GM18867 (cell line): ENCODE measurements around the gene DCTN3.

Experiments
- ATAC-seq: cut with Tn5 transposase; IDR thresholded peaks from one replicate; pipeline ENCODE4 v1.9.1; 2021; ENCODE audit warnings: mild to moderate bottlenecking, moderate library complexity; ENCODE audit not compliant: unreplicated experiment

DCTN3 gene

DNA sequence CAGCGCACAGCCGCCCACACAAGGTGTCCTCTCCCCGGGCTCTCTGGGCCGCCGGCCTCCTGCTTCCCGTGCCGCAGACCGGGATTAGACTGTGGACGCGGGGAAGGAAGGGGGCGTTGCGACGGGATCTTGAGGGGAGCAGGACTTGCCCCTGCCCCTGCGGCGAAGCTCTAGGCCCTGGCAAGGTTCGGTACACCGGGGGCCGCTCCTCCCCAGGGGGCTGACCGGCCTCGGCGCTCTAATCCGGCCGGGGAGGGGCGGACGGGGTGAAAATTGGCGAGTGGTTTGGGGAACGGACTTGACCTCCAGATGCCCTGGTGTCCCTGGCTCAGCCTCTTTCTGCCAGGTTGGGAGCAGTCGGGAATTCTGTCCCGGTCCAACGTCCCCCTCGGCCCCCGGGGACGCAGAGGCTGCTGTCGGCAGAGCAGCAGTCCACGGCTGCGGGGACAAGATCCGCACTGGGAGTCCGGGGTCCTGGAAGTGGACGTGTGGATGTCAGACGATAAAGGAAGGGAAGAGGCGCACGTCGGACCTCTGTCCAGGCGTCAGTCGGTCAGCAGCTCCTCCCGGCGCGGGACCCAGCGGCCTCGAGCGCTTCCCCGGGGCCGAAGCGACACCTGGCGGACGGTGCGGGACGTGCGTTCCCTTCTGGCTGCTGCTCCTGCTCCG, 28.9 kb downstream of the DCTN3 start:
- no peak for ATAC-seq

DNA sequence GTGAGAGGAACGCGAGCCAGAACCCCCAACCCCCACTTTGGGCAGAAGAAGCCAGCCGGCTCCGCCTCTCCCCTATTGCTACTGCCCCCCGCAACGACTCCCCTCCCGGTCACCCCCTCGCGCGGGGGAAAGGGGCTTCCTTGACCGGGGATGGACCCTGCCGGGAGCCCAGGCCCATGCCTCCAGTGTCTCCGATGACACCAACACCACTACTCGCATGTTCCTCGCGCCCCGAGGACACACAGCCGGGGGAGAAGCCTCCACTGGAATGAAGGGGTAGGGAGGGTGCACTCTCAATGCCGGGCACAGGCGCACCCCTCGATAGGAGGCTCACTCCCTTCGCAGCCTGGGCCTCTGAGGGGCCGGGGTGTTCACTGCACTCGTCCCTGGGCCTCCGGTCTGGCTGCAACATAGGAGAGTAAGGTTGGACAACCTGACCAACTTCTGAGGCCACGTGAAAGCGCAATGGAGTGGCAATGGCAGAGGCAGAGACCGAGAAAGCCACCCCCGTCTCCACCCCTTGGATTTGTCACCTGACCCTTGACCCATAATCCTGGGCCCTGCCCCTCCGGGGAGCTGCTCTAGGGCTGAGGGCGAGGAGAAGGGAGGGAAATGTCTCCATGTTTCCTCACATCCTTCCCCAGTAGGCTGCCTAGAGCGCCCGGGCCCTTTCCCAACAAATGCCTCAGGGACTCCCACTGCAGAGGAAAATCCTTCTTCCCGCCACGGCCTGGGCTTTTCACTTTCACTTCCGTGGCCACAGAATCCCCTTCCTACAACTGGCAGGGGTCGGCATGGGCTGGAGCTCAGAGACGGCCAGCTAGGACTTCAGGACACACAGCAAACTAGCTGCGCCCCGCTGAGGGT, 29.7 kb downstream of the DCTN3 start:
- ATAC-seq, result no peak

DNA sequence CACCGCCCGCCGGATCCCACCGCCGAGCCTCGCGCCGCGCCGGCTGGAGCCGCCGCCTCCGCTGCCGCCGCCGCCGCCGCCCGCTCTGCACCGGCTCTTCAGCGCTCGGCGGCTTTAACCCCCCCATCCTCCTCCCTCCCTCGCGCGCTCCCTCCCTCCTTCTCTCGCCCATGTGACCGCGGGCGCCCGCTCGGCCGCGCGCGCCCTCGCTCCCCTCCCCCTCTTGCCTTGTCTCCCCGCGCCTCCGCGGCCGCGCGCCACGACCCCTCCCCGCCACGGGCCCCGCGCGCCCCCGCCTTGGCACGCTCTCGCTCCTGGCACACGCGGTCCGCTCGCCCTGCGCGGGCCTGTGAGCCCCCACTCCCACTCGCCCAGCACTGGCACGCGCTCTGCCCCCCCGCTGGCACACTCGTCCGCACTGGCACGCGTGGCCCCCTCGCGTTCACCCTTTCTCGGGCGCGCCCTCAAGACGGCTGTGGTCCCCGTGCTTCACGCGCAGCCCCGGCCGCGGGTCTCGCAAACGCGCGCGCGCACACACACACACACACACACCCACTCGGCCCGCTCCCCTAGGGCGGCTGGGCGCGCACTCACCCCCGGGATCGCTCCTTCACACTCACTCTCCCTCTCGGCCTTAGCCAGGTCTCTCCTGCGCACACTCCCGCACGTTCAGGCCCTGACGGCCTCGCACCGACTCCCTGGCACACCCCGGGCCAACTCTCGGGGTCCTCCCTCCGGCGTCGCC, 30.5 kb downstream of the DCTN3 start, which contains the start of gene CNTFR:
Gene CNTFR (minus strand): TSS at position 89 of the 745 bp plus-strand sequence. CDS start 20,743 bp downstream, outside the sequence.
- no peak for ATAC-seq

DNA sequence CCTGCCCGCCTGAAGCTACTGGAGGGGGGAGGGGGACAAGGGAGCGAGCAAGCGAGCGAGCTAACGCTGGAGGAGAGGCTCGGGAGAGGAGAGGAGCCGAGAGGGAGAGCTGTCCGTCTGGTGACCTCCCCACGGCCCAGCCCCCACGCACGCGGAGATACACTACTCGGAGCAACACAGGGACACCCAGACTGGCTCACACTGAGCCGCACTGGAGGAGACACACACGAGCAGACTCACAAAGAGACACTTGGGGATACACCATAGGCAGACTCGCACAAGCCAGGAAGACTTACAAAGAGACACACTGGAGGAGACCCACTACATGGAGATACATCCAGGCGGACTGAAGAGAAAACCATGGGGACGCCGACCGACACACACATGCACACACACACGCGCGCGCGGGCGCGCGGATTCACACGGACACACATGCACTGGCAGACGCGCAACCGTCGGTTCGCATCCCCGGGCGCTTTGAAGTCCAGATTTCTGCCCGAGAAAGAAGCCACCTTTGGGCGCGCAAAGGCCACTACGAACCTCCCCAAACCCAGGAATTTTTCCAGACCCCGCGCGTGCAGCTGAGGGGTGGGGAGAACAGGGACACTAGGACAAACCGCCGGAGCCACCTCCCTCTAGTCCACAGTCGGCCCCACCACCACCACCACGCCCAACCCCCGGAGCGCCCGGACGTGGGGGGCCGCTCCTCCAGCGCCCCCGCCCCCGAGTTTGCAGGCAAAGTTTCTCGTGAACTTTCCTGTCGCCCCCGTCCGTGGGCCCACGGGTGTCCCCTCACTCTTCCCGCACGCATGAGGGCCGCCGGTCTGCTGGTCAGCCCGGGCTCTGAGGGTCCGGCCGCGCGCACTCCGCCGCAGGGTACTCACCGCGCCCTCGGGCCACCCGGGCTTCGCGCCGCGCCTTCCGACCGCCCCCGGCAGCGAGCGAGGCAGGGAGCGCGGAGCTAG, 31.3 kb downstream of the DCTN3 start:
- no peak for ATAC-seq

DNA sequence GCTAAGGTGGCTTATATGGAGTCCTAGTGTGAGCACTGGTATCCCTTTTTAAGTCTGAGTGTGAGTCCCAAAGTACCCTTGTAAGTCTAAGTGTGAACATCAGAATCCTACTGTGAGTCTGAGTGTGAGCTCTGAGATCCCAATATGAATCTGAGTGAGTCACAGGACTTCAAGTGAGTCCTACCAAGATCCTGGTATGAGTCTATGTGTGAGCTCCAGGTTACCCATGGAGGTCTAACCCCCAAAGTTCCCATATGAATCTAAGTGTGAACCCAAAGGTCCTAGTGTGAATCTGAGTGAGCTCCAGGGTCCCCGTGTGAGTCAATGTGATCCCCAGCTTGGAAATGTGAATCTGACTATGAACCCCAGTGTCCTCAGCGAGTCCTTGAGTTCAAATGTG, 33.0 kb downstream of the DCTN3 start:
- ATAC-seq, result no peak

DNA sequence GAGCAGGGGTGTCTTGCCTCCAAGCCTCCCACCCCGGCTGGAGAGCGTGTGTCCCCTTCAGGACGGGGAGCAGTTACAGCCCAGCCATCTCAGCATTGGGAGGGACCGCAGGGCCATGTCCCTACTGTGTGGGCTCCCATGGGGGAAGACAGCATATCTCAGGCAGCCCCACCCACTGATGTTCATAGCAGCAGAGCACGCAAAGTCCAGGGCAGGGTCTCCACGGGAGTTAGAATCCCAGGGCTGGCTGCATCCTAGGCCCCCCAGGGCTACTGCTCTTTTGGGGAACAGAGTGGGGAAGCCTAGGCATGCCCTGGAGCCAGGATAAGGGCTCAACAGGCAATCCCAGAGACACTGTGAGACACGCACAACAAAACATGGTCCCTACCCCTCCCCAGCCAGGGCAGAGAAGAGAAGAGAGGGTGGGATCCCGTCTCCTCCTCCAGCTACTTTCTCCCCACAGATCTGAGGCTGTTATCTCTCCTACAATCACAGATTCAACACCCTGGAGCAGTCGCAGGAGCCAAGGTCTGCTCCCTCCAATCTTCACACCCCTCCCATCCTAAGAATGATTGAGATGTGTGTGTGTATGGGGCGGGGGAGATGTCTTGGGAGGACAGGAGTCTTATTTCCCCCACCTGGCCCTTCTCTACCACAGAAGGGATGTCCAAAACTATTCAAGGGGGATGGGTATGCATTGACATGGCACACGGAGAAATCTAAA, 34.2 kb downstream of the DCTN3 start:
- no peak for ATAC-seq

DNA sequence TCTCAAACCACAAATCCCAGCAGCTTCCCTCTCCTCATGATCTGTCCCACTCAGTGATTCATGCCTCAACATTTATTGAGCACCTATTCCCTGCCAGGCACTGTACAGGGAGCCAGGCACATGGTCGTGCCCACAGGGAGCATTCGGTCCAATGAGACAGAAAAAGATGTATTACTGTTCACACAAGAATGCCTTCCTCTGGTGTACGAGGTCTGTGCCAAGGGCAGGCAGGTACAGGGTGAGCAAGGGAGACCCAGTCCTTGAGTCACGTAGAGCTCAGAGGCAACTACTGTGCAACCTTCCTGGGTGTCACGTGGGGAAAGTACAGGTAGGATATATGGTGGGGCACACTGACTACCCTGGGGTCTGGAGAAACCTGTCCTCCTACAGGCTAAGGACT, 35.3 kb downstream of the DCTN3 start:
- no peak for ATAC-seq

DNA sequence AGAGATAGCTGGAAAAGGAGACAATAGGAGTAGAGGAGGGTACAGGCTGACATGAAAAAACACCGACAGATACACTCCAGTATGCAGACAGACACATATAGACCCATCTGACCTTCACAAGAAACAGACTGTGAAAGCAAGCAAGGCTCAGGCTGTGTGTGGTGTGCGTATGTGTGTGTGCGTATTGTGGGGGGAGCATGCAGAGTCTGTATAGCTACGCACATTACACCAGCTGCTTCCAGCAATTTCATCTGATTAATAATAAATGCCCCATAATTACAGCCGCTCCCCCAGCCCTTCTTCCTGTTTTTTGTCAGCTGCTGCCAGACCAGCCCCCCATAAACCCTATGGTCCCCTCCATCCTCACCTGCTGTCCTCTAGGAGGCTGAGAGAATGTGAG, 37.5 kb downstream of the DCTN3 start:
- ATAC-seq, result no peak

DNA sequence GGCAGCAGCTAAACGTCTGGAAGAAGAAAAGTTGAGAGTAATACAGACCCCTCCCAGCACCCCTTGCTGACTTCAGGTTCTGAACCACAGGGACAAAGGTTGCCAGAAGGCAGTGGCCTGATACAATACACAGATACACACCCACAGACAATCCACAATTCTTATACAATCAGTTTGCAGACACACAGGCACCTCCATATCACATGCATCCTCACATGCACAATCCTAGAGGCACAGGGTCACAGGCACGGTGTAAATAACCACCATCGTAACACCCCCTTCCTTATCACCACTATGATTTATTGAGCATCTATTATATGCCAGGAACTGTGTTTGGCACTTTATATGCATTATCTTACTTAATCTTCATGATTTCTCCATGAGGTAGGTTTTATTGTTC, 39.0 kb downstream of the DCTN3 start:
- ATAC-seq, result no peak

DNA sequence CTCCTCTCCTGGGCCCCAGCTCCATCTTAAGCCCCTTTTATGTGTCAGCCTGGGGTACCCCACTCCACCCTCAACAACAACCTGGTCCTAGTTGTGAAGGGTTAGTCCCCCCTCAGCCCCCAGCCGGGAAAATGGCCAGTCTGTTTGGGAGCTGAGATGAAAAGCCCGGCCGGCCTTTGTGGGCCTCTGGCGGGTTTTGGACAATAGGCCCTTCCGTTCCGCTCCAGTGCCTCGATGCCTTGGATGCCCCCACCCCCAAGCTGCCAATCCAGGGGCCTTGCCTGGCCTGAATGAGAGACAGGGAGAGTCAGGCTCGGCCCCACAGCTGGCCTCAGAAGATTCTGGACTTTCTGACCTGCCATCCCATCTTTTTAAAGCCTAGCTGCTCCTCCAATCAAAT, 39.9 kb downstream of the DCTN3 start:
- ATAC-seq, result no peak

DNA sequence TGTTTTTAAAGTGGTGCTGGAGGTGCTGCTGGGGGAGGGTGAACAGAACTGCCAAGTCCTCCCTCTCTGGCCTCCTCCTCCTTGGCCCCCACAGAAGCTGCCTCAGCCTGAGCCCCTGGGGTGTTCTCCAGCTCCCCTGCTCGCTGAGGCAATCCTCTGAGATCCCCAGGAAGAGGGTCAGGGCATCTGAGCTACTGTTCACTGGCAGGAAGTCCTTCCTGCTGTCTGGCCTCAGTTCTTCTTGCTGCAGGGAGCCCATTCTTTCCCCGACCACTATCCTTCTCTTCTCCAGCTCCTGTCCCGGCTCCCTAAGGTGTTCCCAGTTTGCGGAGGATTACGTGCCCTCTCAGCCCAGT, 40.5 kb downstream of the DCTN3 start:
- no peak for ATAC-seq

DNA sequence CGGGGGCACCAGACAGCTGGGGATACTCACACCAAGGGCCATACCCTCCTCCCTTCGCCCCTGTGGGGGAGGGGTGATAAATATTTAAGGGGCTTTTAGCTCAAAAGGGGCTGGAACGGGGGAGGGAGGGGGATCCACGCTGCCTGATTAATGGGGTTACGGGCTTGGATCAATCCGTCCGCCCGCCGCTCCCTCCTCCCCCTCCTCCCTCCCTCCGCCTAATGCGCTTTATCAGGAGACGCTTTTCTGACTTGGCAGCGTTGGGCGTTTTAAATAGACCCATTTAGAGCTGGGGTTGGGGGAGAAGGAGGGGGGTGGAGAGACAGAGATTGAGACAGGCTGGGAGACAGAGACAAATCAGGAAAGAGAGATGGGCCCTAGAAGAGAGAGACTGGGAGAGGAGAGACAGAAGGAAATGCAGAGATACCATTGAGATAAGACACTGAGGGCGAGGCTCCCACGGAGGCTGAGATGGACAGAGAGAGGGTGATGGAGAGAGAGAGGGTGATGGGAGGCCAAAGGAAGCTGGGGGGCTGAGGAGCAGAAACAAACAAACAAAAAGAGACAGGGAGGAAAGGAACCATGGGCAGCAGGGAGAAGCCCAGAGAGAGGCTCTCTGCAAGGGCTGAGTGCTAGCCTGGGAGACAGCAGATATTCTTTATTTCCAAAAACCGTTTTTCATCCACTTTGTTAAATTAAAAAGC, 41.0 kb downstream of the DCTN3 start:
- ATAC-seq, result no peak

DNA sequence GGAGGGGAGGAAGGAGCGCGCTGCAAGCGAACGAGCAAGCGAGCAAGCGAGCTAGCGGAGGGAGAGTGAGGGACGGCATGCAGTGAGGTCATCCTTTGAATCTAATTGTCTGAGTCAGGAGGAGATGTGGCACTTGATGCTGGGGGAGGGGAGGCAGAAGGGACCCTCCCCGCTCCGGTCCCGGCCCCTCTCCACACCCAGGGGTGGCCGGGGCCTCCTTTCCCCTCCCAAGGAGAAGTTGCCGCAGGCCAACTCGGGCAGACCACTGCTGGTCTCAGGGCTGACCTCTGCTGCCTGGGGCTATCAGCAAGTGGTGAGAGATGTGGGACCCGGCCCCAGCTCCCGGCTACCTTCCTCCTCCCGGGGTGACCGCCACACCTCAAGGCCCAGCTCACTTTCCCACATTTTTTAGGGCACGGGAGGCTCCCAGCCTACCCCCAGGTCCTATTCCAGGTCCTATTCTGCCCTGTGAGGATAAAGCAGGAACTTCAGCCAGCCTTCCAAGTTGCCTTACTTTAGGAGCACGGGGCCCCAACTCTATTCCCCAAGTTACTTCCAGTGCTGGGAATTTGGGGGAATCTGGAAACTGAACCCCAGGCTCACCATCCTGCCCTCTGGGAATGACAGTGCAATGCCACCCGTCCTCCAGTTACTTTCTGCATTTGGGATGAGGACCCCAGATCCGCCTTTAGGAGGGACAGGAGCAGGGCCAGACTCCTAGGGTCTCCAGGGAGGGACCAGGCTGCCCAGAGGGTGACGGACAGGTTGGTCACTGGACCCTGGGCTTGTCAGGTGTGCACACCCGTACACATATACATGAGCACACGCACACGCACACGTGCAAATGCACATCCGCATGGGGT, 41.8 kb downstream of the DCTN3 start:
- no peak for ATAC-seq

DNA sequence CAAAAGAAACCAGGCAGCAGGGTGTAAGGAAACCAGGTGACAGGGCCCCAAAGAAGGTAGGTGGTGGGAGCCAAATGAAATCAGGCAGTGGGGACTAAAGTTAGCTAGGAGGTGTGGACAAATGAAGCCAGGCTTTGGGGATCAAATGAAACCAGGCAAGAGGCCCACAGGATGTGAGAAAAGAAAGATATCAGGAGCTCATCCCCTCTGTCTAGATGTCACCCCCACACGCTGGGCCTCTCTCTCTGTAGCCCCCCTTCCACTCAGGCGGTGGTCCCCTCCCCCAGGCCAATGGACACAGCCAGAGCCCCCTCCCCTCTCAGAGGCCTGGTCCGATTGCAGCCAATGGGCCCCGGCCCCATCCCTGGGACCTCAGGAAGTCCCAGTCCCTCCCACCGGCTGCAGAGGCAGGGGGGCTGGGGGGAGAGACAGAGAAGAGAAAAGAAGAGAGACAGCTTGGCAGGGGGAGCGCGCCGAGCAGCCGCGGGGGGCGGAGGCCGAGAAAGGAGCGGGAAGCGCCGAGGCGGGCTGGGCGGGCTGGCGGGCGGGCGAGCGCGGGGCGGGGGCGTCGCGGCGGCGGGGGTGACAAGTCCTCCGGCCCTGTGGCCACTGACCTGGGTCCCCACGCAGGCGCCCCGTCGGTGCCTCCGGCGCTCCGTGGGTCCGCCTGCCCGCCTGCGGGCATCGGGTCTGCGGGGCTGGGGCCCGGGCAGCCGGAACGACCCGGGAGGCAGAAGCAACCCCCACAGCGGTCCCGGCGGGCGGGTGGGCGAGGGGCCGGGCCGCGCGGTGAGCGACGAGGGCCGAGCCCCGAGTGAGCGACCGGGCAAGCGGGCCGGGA, 42.7 kb downstream of the DCTN3 start:
- no peak for ATAC-seq

DNA sequence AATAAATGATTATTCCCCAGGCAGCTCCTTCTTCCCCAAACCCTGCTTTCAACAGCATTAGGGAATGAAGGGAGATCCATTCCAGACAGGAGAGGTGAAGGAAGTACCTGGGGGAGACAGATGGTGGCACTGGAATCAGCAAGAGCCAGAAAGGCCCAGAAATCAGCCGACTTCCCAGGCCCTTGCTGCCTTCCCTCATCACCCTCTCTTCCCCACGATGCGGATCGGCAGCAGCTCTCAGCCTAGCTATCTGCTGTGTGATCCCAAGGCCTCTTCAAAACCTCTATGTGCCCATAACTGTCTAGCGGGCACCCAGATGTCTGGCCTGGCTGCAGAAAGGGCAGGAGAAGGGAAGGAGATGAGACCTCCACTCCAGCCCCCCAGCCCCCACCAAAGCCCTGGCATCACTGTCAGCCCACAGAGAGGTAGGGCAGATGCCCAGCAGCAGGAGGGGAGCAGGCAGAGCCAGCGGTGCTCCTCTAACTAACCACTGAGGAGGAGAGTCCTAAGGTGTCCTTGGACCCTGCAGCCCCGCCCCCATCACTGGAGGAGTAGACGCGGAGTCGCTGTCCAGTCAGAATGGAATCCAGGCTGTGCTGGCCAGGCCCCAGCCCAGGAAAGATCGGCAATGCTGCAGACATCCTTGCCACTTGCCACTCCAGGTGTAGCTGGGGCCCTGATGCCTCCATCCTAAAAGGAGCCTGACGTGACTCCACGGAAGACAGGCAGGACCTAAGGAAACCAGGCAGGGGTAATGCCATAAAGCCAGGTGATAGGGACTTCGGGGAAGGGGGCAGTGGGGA, 43.5 kb downstream of the DCTN3 start:
- no peak for ATAC-seq

DNA sequence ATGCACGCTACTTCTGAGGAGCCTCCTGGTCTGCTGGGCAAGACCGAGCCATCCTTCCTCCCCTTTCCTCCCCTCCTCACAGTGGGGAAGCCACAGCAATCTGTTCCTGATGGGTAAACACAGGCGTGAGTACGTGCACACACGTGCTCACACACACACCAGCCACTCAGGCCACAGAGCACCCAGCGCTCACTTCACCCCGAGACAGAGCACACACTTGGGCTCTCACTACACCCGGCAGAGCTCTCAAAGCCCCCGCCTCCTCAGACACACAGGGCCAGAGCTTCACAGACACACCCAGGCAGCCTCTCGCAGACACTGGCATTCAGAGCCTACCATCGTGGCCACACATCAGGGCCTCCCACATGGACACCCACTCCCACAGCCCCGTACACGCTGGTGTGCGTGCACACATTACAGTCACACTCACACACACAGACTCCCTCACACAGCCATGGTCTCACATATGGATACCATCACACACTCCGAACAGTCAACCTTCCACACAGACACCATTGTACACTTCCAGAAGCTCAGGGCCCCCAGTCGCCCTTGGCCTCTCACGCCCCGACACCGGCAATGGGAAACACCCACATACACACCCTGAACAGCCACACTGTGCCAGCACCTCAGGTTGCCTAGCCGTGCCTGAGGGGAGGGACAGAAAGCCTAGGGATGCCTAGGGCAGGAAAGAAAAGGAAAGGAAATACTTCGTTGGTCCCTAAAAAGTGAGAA, 44.3 kb downstream of the DCTN3 start:
- ATAC-seq, result no peak
